Smooth muscle cell (in vitro differentiated cells): ENCODE measurements around the gene CELF2. TPM values are rescaled to one million over a fixed set of nuclear protein-coding genes. Genes with fewer than 3 reads are reported as not detected.

Experiments
- DNase-seq: peaks from one replicate; lab custom pipeline; 2025; ENCODE audit not compliant: unreplicated experiment; lab: John Stamatoyannopoulos, UW
- H2AFZ ChIP-seq: fragments of 200-600 bp; sonication (generic); 2 replicates; pipeline ENCODE4 v1.6.0; 2016; ENCODE audit warnings: antibody characterized with exemption, low read depth, mild to moderate bottlenecking
- H3F3A ChIP-seq: fragments of 200-600 bp; sonication (generic); 2 replicates; pipeline ENCODE4 v1.6.0; 2017; ENCODE audit warnings: antibody characterized with exemption, low read depth
- H3K27ac ChIP-seq: fragments of 200-600 bp; sonication (generic); 2 replicates; pipeline ENCODE4 v1.5.1; 2016; ENCODE audit warnings: low read depth, mild to moderate bottlenecking
- H3K27me3 ChIP-seq: fragments of 200-600 bp; sonication (generic); 2 replicates; pipeline ENCODE4 v1.6.1; 2016; ENCODE audit warnings: low read depth, mild to moderate bottlenecking
- H3K36me3 ChIP-seq: fragments of 200-600 bp; sonication (generic); 2 replicates; pipeline ENCODE4 v1.5.1; 2016; ENCODE audit warnings: low read depth
- H3K4me1 ChIP-seq: fragments of 200-600 bp; sonication (generic); 2 replicates; pipeline ENCODE4 v1.5.1; 2016; ENCODE audit warnings: low read depth
- H3K4me2 ChIP-seq: fragments of 200-600 bp; sonication (generic); 2 replicates; pipeline ENCODE4 v1.6.0; 2016; ENCODE audit warnings: mild to moderate bottlenecking
- H3K4me3 ChIP-seq: fragments of 200-600 bp; sonication (generic); 2 replicates; pipeline ENCODE4 v1.5.1; 2016; ENCODE audit warnings: mild to moderate bottlenecking
- H3K79me2 ChIP-seq: fragments of 200-600 bp; sonication (generic); 2 replicates; pipeline ENCODE4 v1.6.0; 2016; ENCODE audit warnings: low read depth, mild to moderate bottlenecking
- H3K9ac ChIP-seq: fragments of 200-600 bp; sonication (generic); 2 replicates; pipeline ENCODE4 v1.6.0; 2016; ENCODE audit warnings: low read depth
- H3K9me3 ChIP-seq: fragments of 200-600 bp; sonication (generic); replicated peaks from 2 replicates; pipeline ENCODE4 v1.5.1; 2016; ENCODE audit warnings: low read depth
- H4K20me1 ChIP-seq: fragments of 200-600 bp; sonication (generic); 2 replicates; pipeline ENCODE4 v1.6.0; 2016; ENCODE audit warnings: low read depth
- CTCF ChIP-seq: fragments of 200-600 bp; sonication (generic); IDR thresholded peaks from 2 replicates; pipeline ENCODE4 v1.5.1; 2017; ENCODE audit warnings: borderline replicate concordance, mild to moderate bottlenecking, antibody characterized with exemption; ENCODE audit not compliant: insufficient read depth, poor library complexity, severe bottlenecking
- WGBS: methylation state at CpG from one replicate; pipeline ENCODE4 v1.1.7; 2016; ENCODE audit warnings: low lambda C conversion rate; 5-methylcytosine and 5-hydroxymethylcytosine counted together
- polyA plus RNA-seq: library from polyadenylated mRNA; unstranded; fragments of >200 nt; fragmentation: Nextera tagmentation; extraction: Ambion mirVana; gene quantifications from 2 replicates; pipeline ENCODE4 v1.2.1, GENCODE V29; 2016
- total RNA-seq: library from RNA; depleted of rRNA; stranded (reverse); fragments of >200 nt; gene quantifications from 2 replicates; pipeline ENCODE4 v1.2.3, GENCODE V29; 2014

Gene CELF2
- total and polyA plus RNA-seq, 2 experiments from 2014 or later: 3.0 to 4.7 TPM

- Histone ChIP-seq H3F3A (no peaks in the 10 kb centered on the region), H3K9me3 (no peaks in the 10 kb centered on the region), H4K20me1 (no peaks in the 10 kb centered on the region), H3K79me2 (no peaks in the 10 kb centered on the region), H3K36me3 (no peaks in the 10 kb centered on the region), H2AFZ (no peak overlapping the region), H3K9ac (no peak overlapping the region), H3K4me2 (no peak overlapping the region), H3K4me3 (no peak overlapping the region), H3K4me1 (no peaks in the 10 kb centered on the region), H3K27me3 (peaks cover 11% of the 10 kb centered on the region), H3K27ac (no peak overlapping the region)
- 92% methylated on average over 13 of the region's 13 CpGs for WGBS
- no peak for DNase-seq
- no peak for TF ChIP-seq CTCF
Measured at GRCh38 chr10:11257440-11258090, 239.9 kb downstream of the CELF2 start.

GRCh38 chr10:11260170-11260569 is 242.5 kb downstream of the CELF2 start:
- TF ChIP-seq CTCF: no peak
- H4K20me1 ChIP-seq: no peaks in the 10 kb centered on the region
- H3K79me2 ChIP-seq: no peaks in the 10 kb centered on the region
- no peaks in the 10 kb centered on the region for H3K4me1 ChIP-seq
- no peaks in the 10 kb centered on the region for H3K9me3 ChIP-seq
- no peaks in the 10 kb centered on the region for H3F3A ChIP-seq
- H3K27ac ChIP-seq: no peak overlapping the region
- no peak overlapping the region for H3K4me3 ChIP-seq
- 82% methylated on average over 9 of the region's 9 CpGs for WGBS
- peaks cover 6% of the 10 kb centered on the region for H3K27me3 ChIP-seq
- no peak overlapping the region for H3K9ac ChIP-seq
- H2AFZ ChIP-seq: no peak overlapping the region
- H3K36me3 ChIP-seq: no peaks in the 10 kb centered on the region
- DNase-seq: no peak
- H3K4me2 ChIP-seq: no peak overlapping the region

GRCh38 chr10:11261143-11261542 is 243.5 kb downstream of the CELF2 start:
- TF ChIP-seq CTCF: no peak
- Histone ChIP-seq H3K79me2 (no peaks in the 10 kb centered on the region), H3K4me3 (no peak overlapping the region), H3K4me1 (no peaks in the 10 kb centered on the region), H3K9ac (no peak overlapping the region), H3F3A (no peaks in the 10 kb centered on the region), H3K9me3 (no peaks in the 10 kb centered on the region), H3K27ac (no peak overlapping the region), H2AFZ (no peak overlapping the region), H3K36me3 (no peaks in the 10 kb centered on the region), H3K4me2 (no peak overlapping the region), H4K20me1 (no peaks in the 10 kb centered on the region), H3K27me3 (peaks cover 7% of the 10 kb centered on the region)
- DNase-seq: no peak
- WGBS: 91% methylated on average over 7 of the region's 7 CpGs
